Ovary (tissue), 3 donors: ENCODE data around the gene FN3K.

Experiments used
- EP300 ChIP-seq: sonication (generic); formaldehyde crosslinking; IDR thresholded peaks from one replicate; pipeline ENCODE4 v1.6.1; 2017; ENCODE audit warnings: antibody characterized with exemption
- TF ChIP-seq, protein P1 (sequence below), 3 donors: fragments of 450-650 bp in 2 of 3; fragments of 200-600 bp in 1 of 3; IDR thresholded peaks; one replicate each; pipeline versions ENCODE4 v1.5.1 to v1.8.0; 2016 to 2022; ENCODE audit warnings: antibody characterized with exemption in 3 of 3, mild to moderate bottlenecking in 1 of 3
- donor health status: DM: no; HTN: no; CAD: no.

DNA sequence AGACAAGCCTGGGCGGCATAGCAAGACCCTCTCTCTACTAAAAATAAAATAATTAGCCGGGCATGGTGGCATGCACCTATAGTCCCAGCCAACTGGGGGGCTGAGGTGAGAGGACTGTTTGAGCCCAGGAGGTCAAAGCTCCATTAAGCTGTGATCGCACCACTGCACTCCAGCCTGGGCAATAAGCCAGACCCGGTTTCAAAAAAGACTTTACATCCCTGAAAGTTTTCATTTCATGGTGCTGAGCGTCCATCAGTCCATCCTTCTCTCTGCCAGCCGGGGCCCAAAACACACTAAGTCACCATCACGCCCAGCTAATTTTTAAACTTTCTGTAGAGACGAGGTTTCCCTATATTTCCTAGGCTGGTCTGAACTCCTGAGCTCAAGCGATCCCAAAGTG is 47.5 kb upstream of the FN3K start:
- TF ChIP-seq, protein P1, sequence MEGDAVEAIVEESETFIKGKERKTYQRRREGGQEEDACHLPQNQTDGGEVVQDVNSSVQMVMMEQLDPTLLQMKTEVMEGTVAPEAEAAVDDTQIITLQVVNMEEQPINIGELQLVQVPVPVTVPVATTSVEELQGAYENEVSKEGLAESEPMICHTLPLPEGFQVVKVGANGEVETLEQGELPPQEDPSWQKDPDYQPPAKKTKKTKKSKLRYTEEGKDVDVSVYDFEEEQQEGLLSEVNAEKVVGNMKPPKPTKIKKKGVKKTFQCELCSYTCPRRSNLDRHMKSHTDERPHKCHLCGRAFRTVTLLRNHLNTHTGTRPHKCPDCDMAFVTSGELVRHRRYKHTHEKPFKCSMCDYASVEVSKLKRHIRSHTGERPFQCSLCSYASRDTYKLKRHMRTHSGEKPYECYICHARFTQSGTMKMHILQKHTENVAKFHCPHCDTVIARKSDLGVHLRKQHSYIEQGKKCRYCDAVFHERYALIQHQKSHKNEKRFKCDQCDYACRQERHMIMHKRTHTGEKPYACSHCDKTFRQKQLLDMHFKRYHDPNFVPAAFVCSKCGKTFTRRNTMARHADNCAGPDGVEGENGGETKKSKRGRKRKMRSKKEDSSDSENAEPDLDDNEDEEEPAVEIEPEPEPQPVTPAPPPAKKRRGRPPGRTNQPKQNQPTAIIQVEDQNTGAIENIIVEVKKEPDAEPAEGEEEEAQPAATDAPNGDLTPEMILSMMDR (IDR thresholded peaks at IDR 0.05) = no peak
- TF ChIP-seq EP300 = no peak
